Measurements from ENCODE around the gene MRPS23.

The MRPS23 gene

DNA sequence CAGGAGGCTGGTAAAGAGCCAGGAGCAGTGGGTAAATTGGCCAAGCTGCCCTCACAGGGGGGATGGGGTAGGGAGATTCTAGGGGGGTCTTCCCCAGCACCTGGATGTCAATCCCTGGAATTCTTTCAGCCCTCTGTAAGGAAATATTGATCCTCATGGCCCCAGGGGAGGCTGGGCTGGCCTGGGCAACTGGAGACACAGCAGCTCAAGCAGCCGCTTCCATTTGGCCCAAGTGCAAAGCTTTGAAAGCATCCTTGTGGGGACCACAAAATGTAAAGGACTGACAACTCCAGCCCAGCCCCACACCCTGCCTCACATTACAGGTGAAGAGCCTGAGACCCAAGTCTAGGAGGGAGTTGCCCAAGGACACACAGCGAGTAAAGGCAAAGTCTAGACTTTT, 39.4 kb upstream of the MRPS23 start:
- Histone ChIP-seq H3K4me2 (ENCODE audit: low read depth, low read length, poor library complexity, severe bottlenecking) (no peak overlapping the region), H3K79me2 (ENCODE audit: insufficient read depth, low read length) (no peaks in the 10 kb centered on the region), H3K9me2 (replicated peaks; ENCODE audit: insufficient read depth, low read length) (no peaks in the 10 kb centered on the region), H3K4me3 (ENCODE audit: insufficient read depth, low read length, poor library complexity, severe bottlenecking) (no peak overlapping the region), H4K20me1 (ENCODE audit: low read depth, low read length) (no peaks in the 10 kb centered on the region), H3K27ac (ENCODE audit: low read depth, low read length) (no peak overlapping the region), H3F3A (ENCODE audit: insufficient read depth) (no peaks in the 10 kb centered on the region), H3K27me3 (ENCODE audit: low read length) (no peaks in the 10 kb centered on the region), H3K9ac (ENCODE audit: low read length) (no peak overlapping the region), H3K36me3 (ENCODE audit: low read length) (no peaks in the 10 kb centered on the region), H2AFZ (ENCODE audit: low read depth, low read length, severe bottlenecking) (no peak overlapping the region), H3K9me3 (ENCODE audit: insufficient read depth, low read length) (no peaks in the 10 kb centered on the region)
- no peak for TF ChIP-seq EZH2phosphoT487 (conservative IDR thresholded peaks at IDR 0.05; ENCODE audit: low read length)
- TF ChIP-seq CTCF (IDR thresholded peaks at IDR 0.05; ENCODE audit: insufficient read depth, low read length, poor library complexity, severe bottlenecking): no peak

GRCh38 chr17:57888311-57889216, 38.7 kb upstream of the MRPS23 start:
- no peak overlapping the region for H3K4me3 ChIP-seq (ENCODE audit: insufficient read depth, low read length, poor library complexity, severe bottlenecking)
- H3K36me3 ChIP-seq (ENCODE audit: low read length): no peaks in the 10 kb centered on the region
- H3F3A ChIP-seq (ENCODE audit: insufficient read depth): no peaks in the 10 kb centered on the region
- H3K9ac ChIP-seq (ENCODE audit: low read length): no peak overlapping the region
- no peaks in the 10 kb centered on the region for H3K9me2 ChIP-seq (replicated peaks; ENCODE audit: insufficient read depth, low read length)
- H2AFZ ChIP-seq (ENCODE audit: low read depth, low read length, severe bottlenecking): no peak overlapping the region
- no peaks in the 10 kb centered on the region for H3K27me3 ChIP-seq (ENCODE audit: low read length)
- H3K4me2 ChIP-seq (ENCODE audit: low read depth, low read length, poor library complexity, severe bottlenecking): no peak overlapping the region
- H3K79me2 ChIP-seq (ENCODE audit: insufficient read depth, low read length): no peaks in the 10 kb centered on the region
- no peaks in the 10 kb centered on the region for H4K20me1 ChIP-seq (ENCODE audit: low read depth, low read length)
- no peaks in the 10 kb centered on the region for H3K9me3 ChIP-seq (ENCODE audit: insufficient read depth, low read length)
- H3K27ac ChIP-seq (ENCODE audit: low read depth, low read length): no peak overlapping the region
- TF ChIP-seq CTCF (IDR thresholded peaks at IDR 0.05; ENCODE audit: insufficient read depth, low read length, poor library complexity, severe bottlenecking): no peak
- TF ChIP-seq EZH2phosphoT487 (conservative IDR thresholded peaks at IDR 0.05; ENCODE audit: low read length): no peak

- H3K4me3 ChIP-seq (ENCODE audit: insufficient read depth, low read length, poor library complexity, severe bottlenecking): no peak overlapping the region
- no peaks in the 10 kb centered on the region for H3K79me2 ChIP-seq (ENCODE audit: insufficient read depth, low read length)
- H3K27me3 ChIP-seq (ENCODE audit: low read length): no peaks in the 10 kb centered on the region
- H3K9me2 ChIP-seq (replicated peaks; ENCODE audit: insufficient read depth, low read length): no peaks in the 10 kb centered on the region
- H3K9ac ChIP-seq (ENCODE audit: low read length): no peak overlapping the region
- no peak overlapping the region for H3K4me2 ChIP-seq (ENCODE audit: low read depth, low read length, poor library complexity, severe bottlenecking)
- no peak overlapping the region for H3K27ac ChIP-seq (ENCODE audit: low read depth, low read length)
- H3K9me3 ChIP-seq (ENCODE audit: insufficient read depth, low read length): no peaks in the 10 kb centered on the region
- no peaks in the 10 kb centered on the region for H4K20me1 ChIP-seq (ENCODE audit: low read depth, low read length)
- no peak overlapping the region for H2AFZ ChIP-seq (ENCODE audit: low read depth, low read length, severe bottlenecking)
- no peaks in the 10 kb centered on the region for H3F3A ChIP-seq (ENCODE audit: insufficient read depth)
- H3K36me3 ChIP-seq (ENCODE audit: low read length): no peaks in the 10 kb centered on the region
- TF ChIP-seq EZH2phosphoT487 (conservative IDR thresholded peaks at IDR 0.05; ENCODE audit: low read length): no peak
- no peak for TF ChIP-seq CTCF (IDR thresholded peaks at IDR 0.05; ENCODE audit: insufficient read depth, low read length, poor library complexity, severe bottlenecking)
These were observed 37.3 kb upstream of the MRPS23 start for GRCh38 chr17:57887161-57887560.

Measured in SU-DHL-6 (cell line).